ENCODE results near the gene SOX18.

DNA sequence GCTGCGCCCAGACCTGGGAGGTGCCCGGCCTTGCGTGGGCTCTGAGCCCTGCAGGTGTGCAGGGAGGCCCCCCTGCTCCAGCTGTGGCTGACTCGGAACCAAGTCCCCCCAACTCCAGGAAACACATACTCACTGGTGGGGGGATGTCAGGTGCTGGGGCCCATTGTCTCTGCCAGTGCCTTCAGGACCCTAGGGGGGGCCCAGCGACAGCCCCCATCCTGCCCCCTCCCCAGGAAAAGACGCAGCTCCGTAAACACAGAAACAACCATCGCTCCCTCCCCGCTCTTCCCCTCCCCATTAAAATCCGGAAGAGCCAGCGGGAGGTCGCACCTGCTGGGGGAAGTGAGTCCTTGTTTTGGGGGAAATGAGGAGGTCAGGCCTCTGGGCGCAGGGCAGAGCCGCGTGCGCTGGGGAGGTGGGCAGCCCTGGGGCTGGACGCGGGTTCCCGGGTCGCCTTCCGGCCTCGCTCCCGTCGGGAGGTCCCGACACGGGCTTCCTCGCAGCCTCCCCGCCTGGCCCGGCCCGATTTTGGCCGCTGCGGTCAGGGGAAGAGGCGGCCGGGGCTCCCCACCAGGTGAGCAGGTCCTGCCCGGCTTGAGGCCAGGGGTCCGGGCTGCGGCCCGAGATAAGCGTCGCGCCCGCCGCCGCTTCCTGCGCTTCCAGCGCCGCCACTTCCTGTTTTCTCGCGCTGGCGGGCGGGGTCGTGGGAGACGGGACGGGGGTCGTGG lies 7.2 kb downstream of the SOX18 start:
- TF ChIP-seq, protein P1, sequence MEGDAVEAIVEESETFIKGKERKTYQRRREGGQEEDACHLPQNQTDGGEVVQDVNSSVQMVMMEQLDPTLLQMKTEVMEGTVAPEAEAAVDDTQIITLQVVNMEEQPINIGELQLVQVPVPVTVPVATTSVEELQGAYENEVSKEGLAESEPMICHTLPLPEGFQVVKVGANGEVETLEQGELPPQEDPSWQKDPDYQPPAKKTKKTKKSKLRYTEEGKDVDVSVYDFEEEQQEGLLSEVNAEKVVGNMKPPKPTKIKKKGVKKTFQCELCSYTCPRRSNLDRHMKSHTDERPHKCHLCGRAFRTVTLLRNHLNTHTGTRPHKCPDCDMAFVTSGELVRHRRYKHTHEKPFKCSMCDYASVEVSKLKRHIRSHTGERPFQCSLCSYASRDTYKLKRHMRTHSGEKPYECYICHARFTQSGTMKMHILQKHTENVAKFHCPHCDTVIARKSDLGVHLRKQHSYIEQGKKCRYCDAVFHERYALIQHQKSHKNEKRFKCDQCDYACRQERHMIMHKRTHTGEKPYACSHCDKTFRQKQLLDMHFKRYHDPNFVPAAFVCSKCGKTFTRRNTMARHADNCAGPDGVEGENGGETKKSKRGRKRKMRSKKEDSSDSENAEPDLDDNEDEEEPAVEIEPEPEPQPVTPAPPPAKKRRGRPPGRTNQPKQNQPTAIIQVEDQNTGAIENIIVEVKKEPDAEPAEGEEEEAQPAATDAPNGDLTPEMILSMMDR (IDR thresholded peaks at IDR 0.05): no peak
- no peak for TF ChIP-seq POLR2A (IDR thresholded peaks at IDR 0.05)

Measured in lower leg skin (tissue), 3 donors.